Measurements from ENCODE around the gene MYO15A.

GRCh38 chr17:18148586-18148985 lies 40.0 kb downstream of the MYO15A start:
- no peak for TF ChIP-seq CTCF (IDR thresholded peaks at IDR 0.05)
- TF ChIP-seq POLR2A (IDR thresholded peaks at IDR 0.05): no peak
- no peak for TF ChIP-seq POLR2AphosphoS5 (IDR thresholded peaks at IDR 0.05; ENCODE audit: insufficient read depth in 1 of 2, low read depth in 1 of 2)
